Common myeloid progenitor, CD34-positive (primary cell): ENCODE data around the gene CARD14.
A peak's percentile ranks its signal among the peaks of the same experiment; 100 is the strongest.

Experiments used
- CTCF ChIA-PET: fragments of 350-600 bp; sonication (Branson Sonifier 250); formaldehyde crosslinking; loops from one replicate; lab custom pipeline; 2021; ENCODE audit warnings: antibody characterized with exemption; lab: Charles Lee
- POLR2A ChIA-PET: fragments of 350-600 bp; sonication (Branson Sonifier 250); formaldehyde crosslinking; loops from one replicate; lab custom pipeline; 2021; ENCODE audit warnings: antibody characterized with exemption; lab: Charles Lee
- DNase-seq, 3 donors: peaks; one replicate each; pipeline versions ENCODE4 v3.0.0 to v3.0.0-alpha.2; 2013
- H3K27ac ChIP-seq, 2 experiments: 1 replicate in 1 of 2; 2 replicates in 1 of 2; pipeline ENCODE4 v1.7.0; 2013; ENCODE audit warnings: inconsistent platforms in 2 of 2, low read length in 2 of 2, mild to moderate bottlenecking in 2 of 2, low read depth in 1 of 2, moderate library complexity in 1 of 2; ENCODE audit not compliant: severe bottlenecking in 2 of 2, insufficient read depth in 1 of 2, poor library complexity in 1 of 2
- H3K27me3 ChIP-seq, 5 experiments: replicated peaks in 2 of 5; 1 replicate in 3 of 5; 2 replicates in 2 of 5; pipeline versions ENCODE4 v1.6.1 to v1.7.0; 2013; ENCODE audit warnings: low read length in 4 of 5, mild to moderate bottlenecking in 2 of 5, moderate library complexity in 2 of 5, inconsistent platforms in 1 of 5; ENCODE audit not compliant: insufficient read depth in 5 of 5, control insufficient read depth in 4 of 5
- H3K36me3 ChIP-seq, 4 experiments: 1 replicate in 2 of 4; 2 replicates in 2 of 4; pipeline versions ENCODE4 v1.6.1 to v1.7.0; 2013; ENCODE audit warnings: low read length in 3 of 4, control low read depth in 1 of 4, mild to moderate bottlenecking in 1 of 4; ENCODE audit not compliant: control insufficient read depth in 4 of 4, insufficient read depth in 4 of 4
- H3K4me1 ChIP-seq, 4 experiments: 1 replicate in 3 of 4; 2 replicates in 1 of 4; pipeline versions ENCODE4 v1.6.1 to v1.7.1; 2013; ENCODE audit warnings: low read length in 3 of 4, mild to moderate bottlenecking in 3 of 4, control low read depth in 1 of 4, inconsistent platforms in 1 of 4, moderate library complexity in 1 of 4; ENCODE audit not compliant: control insufficient read depth in 4 of 4, insufficient read depth in 4 of 4; ENCODE audit errors: control extremely low read depth in 1 of 4
- H3K4me3 ChIP-seq, 7 experiments: 1 replicate in 4 of 7; 2 replicates in 3 of 7; pipeline versions ENCODE4 v1.5.1 to v1.7.0; 2013; ENCODE audit warnings: mild to moderate bottlenecking in 7 of 7, low read length in 6 of 7, moderate library complexity in 6 of 7, inconsistent platforms in 2 of 7, low read depth in 2 of 7, control low read depth in 1 of 7; ENCODE audit not compliant: insufficient read depth in 4 of 7, control insufficient read depth in 1 of 7; ENCODE audit errors: extremely low read depth in 1 of 7
- H3K9me3 ChIP-seq, 5 experiments: 1 replicate in 4 of 5; 2 replicates in 1 of 5; pipeline versions ENCODE4 v1.6.1 to v1.7.1; 2013; ENCODE audit warnings: low read length in 4 of 5, mild to moderate bottlenecking in 2 of 5, inconsistent platforms in 1 of 5, low read depth in 1 of 5, moderate library complexity in 1 of 5; ENCODE audit not compliant: control insufficient read depth in 4 of 5, insufficient read depth in 2 of 5; ENCODE audit errors: control extremely low read depth in 1 of 5
- WGBS: methylation state at CpG from one replicate; pipeline ENCODE4 v1.1.5; 2013; ENCODE audit not compliant: insufficient coverage; 5-methylcytosine and 5-hydroxymethylcytosine counted together

The CARD14 gene

GRCh38 chr17:80191192-80191591 lies 21.4 kb downstream of the CARD14 start:
- H3K4me1 ChIP-seq = peaks cover 0 to 9% (median 2%) of the 10 kb centered on the region in 4 experiments
- CTCF ChIA-PET = interaction anchor here (1.0 to 1.3 kb wide), 6 partner anchors 12 to 183 kb away, joined by 3 to 4 read pairs (median 4); no protein-coding TSS in a partner anchor
- 96% methylated on average over 18 of the region's 20 CpGs for WGBS
- H3K9me3 ChIP-seq = no peaks in the 10 kb centered on the region
- peaks cover 0 to 9% (median 3%) of the 10 kb centered on the region in 5 experiments for H3K27me3 ChIP-seq
- DNase-seq = no peak
- H3K4me3 ChIP-seq = no peak overlapping the region
- H3K36me3 ChIP-seq = no peaks in the 10 kb centered on the region
- POLR2A ChIA-PET = no interaction called here
- no peak overlapping the region for H3K27ac ChIP-seq

- peak in 2 of 3 donors; percentile 32 to 34 for DNase-seq
- ChIA-PET CTCF (interaction anchor here (0.9 to 1.3 kb wide), 6 partner anchors 10 to 184 kb away, joined by 3 to 4 read pairs (median 4); no protein-coding TSS in a partner anchor), POLR2A (interaction anchor here (0.6 kb wide), 1 partner anchor 56 kb away, joined by 3 read pairs; no protein-coding TSS in a partner anchor)
- no peak overlapping the region for H3K4me3 ChIP-seq
- WGBS = 62% methylated on average over 17 of the region's 29 CpGs
- H3K9me3 ChIP-seq = no peaks in the 10 kb centered on the region
- H3K27ac ChIP-seq = no peak overlapping the region
- H3K4me1 ChIP-seq = peaks cover 0 to 9% (median 2%) of the 10 kb centered on the region in 4 experiments
- peaks cover 0 to 9% (median 3%) of the 10 kb centered on the region in 5 experiments for H3K27me3 ChIP-seq
- H3K36me3 ChIP-seq = no peaks in the 10 kb centered on the region
These were observed 22.2 kb downstream of the CARD14 start for GRCh38 chr17:80191865-80192661.

- CTCF ChIA-PET = interaction anchor here (1.0 to 3.2 kb wide), 13 partner anchors 9 to 168 kb away, joined by 3 to 21 read pairs (median 5); no protein-coding TSS in a partner anchor
- H3K4me3 ChIP-seq = no peak overlapping the region
- H3K27ac ChIP-seq = no peak overlapping the region
- WGBS = 94% methylated on average over 12 of the region's 14 CpGs
- POLR2A ChIA-PET = no interaction called here
- no peaks in the 10 kb centered on the region for H3K9me3 ChIP-seq
- peaks cover 0 to 9% (median 2%) of the 10 kb centered on the region in 4 experiments for H3K4me1 ChIP-seq
- no peaks in the 10 kb centered on the region for H3K36me3 ChIP-seq
- peaks cover 0 to 12% (median 3%) of the 10 kb centered on the region in 5 experiments for H3K27me3 ChIP-seq
- no peak for DNase-seq
These were observed 25.3 kb downstream of the CARD14 start for GRCh38 chr17:80195141-80195540.

DNA sequence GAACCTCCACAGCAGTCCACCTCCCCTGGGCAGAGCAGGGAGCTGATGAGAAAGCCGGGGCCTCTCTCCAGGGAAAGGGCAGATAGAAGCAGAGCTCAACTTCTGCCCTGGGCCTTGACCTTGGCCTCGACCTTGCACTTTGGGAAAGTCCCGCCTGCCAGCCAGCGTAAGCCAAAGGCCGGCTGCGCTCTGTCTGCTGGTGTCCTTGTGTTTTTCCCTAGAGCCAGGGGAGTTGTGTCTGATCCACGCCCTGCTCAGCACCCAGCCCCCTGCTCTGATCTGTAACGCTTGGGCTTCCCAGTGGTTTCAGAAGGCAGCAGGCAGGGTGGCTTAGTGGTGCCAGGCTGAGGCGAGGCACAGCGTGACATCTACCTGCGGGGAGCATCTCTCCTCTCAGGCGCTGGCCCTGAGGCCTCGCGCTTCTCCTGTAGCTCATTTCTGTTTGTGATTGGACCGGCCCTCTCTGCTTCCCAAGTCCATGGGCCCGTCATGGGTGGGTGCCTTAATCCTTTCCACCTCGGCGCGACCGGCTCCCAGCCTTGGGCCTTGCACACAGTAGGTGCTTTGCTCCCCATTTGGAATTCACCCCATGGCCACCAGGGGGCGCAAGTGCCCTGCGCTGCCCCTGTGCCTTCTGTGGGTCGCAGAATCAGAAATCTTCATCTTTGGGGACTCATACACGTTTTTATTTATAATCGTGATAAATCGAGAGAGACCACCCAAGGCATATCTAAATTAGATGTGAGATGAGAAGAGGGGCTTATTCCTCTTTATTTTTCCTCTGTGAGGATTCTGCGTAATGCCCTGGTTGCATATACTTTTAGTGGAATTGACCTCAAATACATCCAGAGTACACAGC lies 26.1 kb downstream of the CARD14 start:
- no peaks in the 10 kb centered on the region for H3K9me3 ChIP-seq
- 63% methylated on average over 24 of the region's 27 CpGs for WGBS
- peaks cover 0 to 12% (median 3%) of the 10 kb centered on the region in 5 experiments for H3K27me3 ChIP-seq
- POLR2A ChIA-PET = no interaction called here
- DNase-seq = peak; percentile 25 to 38 (median 29)
- H3K4me1 ChIP-seq = peaks cover 0 to 9% (median 2%) of the 10 kb centered on the region in 4 experiments
- CTCF ChIA-PET = interaction anchor here (1.0 to 3.2 kb wide), 16 partner anchors 10 to 167 kb away, joined by 3 to 21 read pairs (median 4); no protein-coding TSS in a partner anchor
- H3K27ac ChIP-seq = no peak overlapping the region
- no peak overlapping the region for H3K4me3 ChIP-seq
- no peaks in the 10 kb centered on the region for H3K36me3 ChIP-seq

- POLR2A ChIA-PET = no interaction called here
- 98% methylated on average over 6 of the region's 7 CpGs for whole genome bisulfite sequencing
- H3K27me3 ChIP-seq = peaks cover 0 to 9% (median 3%) of the 10 kb centered on the region in 5 experiments
These were observed 26.8 kb downstream of the CARD14 start for GRCh38 chr17:80196652-80197051.

GRCh38 chr17:80198144-80198661 lies 28.4 kb downstream of the CARD14 start:
- WGBS = 97% methylated on average over 25 of the region's 27 CpGs
- H3K4me3 ChIP-seq = no peak overlapping the region
- DNase-seq = no peak
- H3K36me3 ChIP-seq = no peaks in the 10 kb centered on the region
- ChIA-PET POLR2A (no interaction called here), CTCF (interaction anchor here (0.6 to 3.2 kb wide), 4 partner anchors 8 to 169 kb away, joined by 3 to 13 read pairs (median 3); no protein-coding TSS in a partner anchor)
- H3K9me3 ChIP-seq = no peaks in the 10 kb centered on the region
- H3K27me3 ChIP-seq = peaks cover 0 to 8% (median 3%) of the 10 kb centered on the region in 5 experiments
- no peaks in the 10 kb centered on the region for H3K4me1 ChIP-seq
- H3K27ac ChIP-seq = no peak overlapping the region

More at GRCh38 chr17:80196652-80197051, 26.8 kb downstream of the CARD14 start:
- DNase-seq = no peak
- Histone ChIP-seq H3K4me3 (no peak overlapping the region), H3K27ac (no peak overlapping the region), H3K4me1 (peaks cover 0 to 6% (median under 1%) of the 10 kb centered on the region in 4 experiments), H3K9me3 (no peaks in the 10 kb centered on the region), H3K36me3 (no peaks in the 10 kb centered on the region)
- CTCF ChIA-PET = interaction anchor here (1.5 to 3.2 kb wide), 5 partner anchors 10 to 166 kb away, joined by 3 to 21 read pairs (median 13); no protein-coding TSS in a partner anchor
